PC-9 (cell line): ENCODE measurements around the gene ZSWIM3. TPM values are rescaled to one million over a fixed set of nuclear protein-coding genes. Genes with fewer than 3 reads are reported as not detected.
A peak's percentile ranks its signal among the peaks of the same experiment; 100 is the strongest.
"Not testable (repeated sequence)": the region's sequence is repeated elsewhere in the genome, so short reads cannot be mapped to it uniquely, and the experiment has no call there.

Experiments used
- BruUV-seq: library from RNA; stranded (reverse); fragments of 400-500 nt; replicated peaks from 2 replicates; lab custom pipeline; 2021; lab: Mats Ljungman, UMichigan
- CTCF ChIA-PET: fragments of 300-600 bp; sonication (Branson Sonifier 250); formaldehyde crosslinking; loops from one replicate; lab custom pipeline; 2022; ENCODE audit warnings: antibody characterized with exemption; lab: Charles Lee
- POLR2A ChIA-PET: fragments of 300-600 bp; sonication (Branson Sonifier 250); formaldehyde crosslinking; loops from one replicate; lab custom pipeline; 2022; ENCODE audit warnings: antibody characterized with exemption; ENCODE audit not compliant: unreplicated experiment; lab: Charles Lee
- DNase-seq, 2 experiments: peaks; one replicate each; pipeline versions ENCODE4 v3.0.0 to v3.0.0-alpha.2; 2015 to 2022; ENCODE audit warnings: mixed read lengths in 1 of 2
- H2AFZ ChIP-seq: fragments of 200-600 bp; sonication (generic); 2 replicates; pipeline ENCODE4 v1.8.1; 2017; ENCODE audit warnings: antibody characterized with exemption
- H3F3A ChIP-seq: fragments of 200-600 bp; sonication (generic); 2 replicates; pipeline ENCODE4 v1.8.1; 2017; ENCODE audit warnings: antibody characterized with exemption, mild to moderate bottlenecking, low read depth; ENCODE audit not compliant: insufficient read depth
- H3K27ac ChIP-seq: fragments of 200-600 bp; sonication (generic); 2 replicates; pipeline ENCODE4 v1.6.1; 2016; ENCODE audit warnings: mixed run types
- H3K27me3 ChIP-seq: fragments of 200-600 bp; sonication (generic); 2 replicates; pipeline ENCODE4 v1.6.1; 2016; ENCODE audit warnings: low read depth, mixed run types; ENCODE audit not compliant: insufficient read depth
- H3K36me3 ChIP-seq: fragments of 200-600 bp; sonication (generic); 2 replicates; pipeline ENCODE4 v1.6.1; 2016; ENCODE audit warnings: low read depth, mixed run types
- H3K4me1 ChIP-seq: fragments of 200-600 bp; sonication (generic); replicated peaks from 2 replicates; pipeline ENCODE4 v1.6.1; 2016; ENCODE audit warnings: mixed run types; ENCODE audit not compliant: insufficient read depth
- H3K4me2 ChIP-seq: fragments of 200-600 bp; sonication (generic); 2 replicates; pipeline ENCODE4 v1.6.1; 2017; ENCODE audit warnings: mixed run types
- H3K4me3 ChIP-seq: fragments of 200-600 bp; sonication (generic); 2 replicates; pipeline ENCODE4 v1.6.1; 2016; ENCODE audit warnings: mixed run types
- H3K79me2 ChIP-seq: fragments of 200-600 bp; sonication (generic); 2 replicates; pipeline ENCODE4 v1.6.1; 2017; ENCODE audit warnings: low read depth, mixed run types
- H3K9me2 ChIP-seq: fragments of 200-600 bp; sonication (generic); 2 replicates; pipeline ENCODE4 v1.8.1; 2017; ENCODE audit warnings: mild to moderate bottlenecking; ENCODE audit not compliant: insufficient read depth
- H3K9me3 ChIP-seq: fragments of 200-600 bp; sonication (generic); 2 replicates; pipeline ENCODE4 v1.8.1; 2016; ENCODE audit warnings: low read depth; ENCODE audit not compliant: insufficient read depth
- H4K20me1 ChIP-seq: fragments of 200-600 bp; sonication (generic); 2 replicates; pipeline ENCODE4 v1.8.1; 2017; ENCODE audit not compliant: insufficient read depth
- EZH2 ChIP-seq: fragments of 200-600 bp; sonication (generic); IDR thresholded peaks from 2 replicates; pipeline ENCODE4 v1.8.0; 2017; ENCODE audit warnings: antibody characterized with exemption, low read depth
- intact Hi-C: fragments of 100-400 bp; cut with micrococcal nuclease; formaldehyde crosslinking; loops from one replicate; pipeline ENCODE4 v1.10.0; 2022; ENCODE audit not compliant: unreplicated experiment
- total RNA-seq: library from RNA; stranded (reverse); gene quantifications from 2 replicates; pipeline ENCODE4 v1.2.3, GENCODE V29; 2021
- TF ChIP-seq, protein P1 (sequence below): fragments of 200-600 bp; sonication (generic); conservative IDR thresholded peaks from 2 replicates; pipeline ENCODE4 v1.6.1; 2017; ENCODE audit warnings: mixed run types, antibody characterized with exemption, mild to moderate bottlenecking, moderate library complexity

ZSWIM3 gene
- total RNA-seq, 1 experiment from 2014 or later, result 2.7 TPM

DNA sequence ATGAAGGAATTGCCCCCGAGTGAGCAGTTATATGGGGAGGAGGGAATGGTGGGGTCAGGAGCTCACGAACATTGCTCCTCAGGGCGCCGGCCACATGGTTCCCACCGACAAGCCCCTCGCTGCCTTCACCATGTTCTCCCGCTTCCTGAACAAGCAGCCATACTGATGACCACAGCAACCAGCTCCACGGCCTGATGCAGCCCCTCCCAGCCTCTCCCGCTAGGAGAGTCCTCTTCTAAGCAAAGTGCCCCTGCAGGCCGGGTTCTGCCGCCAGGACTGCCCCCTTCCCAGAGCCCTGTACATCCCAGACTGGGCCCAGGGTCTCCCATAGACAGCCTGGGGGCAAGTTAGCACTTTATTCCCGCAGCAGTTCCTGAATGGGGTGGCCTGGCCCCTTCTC is 40.9 kb downstream of the ZSWIM3 start:
- H3K9me2 ChIP-seq, result no peaks in the 10 kb centered on the region
- H3K27me3 ChIP-seq, result no peaks in the 10 kb centered on the region
- intact Hi-C loops, result no loop called here
- no peaks in the 10 kb centered on the region for H3K4me1 ChIP-seq
- no peak for DNase-seq
- peaks cover 5% of the 10 kb centered on the region; the same call in 1 of the 2 replicates for H3K79me2 ChIP-seq
- TSS peak; percentile 9 for BruUV-seq
- H3K27ac ChIP-seq, result no peak overlapping the region
- peaks cover 44% of the 10 kb centered on the region for H3F3A ChIP-seq
- CTCF ChIA-PET, result interaction anchor here (0.5 kb wide), 1 partner anchor 73 kb away, joined by 8 read pairs; no protein-coding TSS in a partner anchor
- peaks cover 22% of the 10 kb centered on the region for H3K36me3 ChIP-seq
- no peak overlapping the region for H3K4me2 ChIP-seq
- POLR2A ChIA-PET, result no interaction called here
- H2AFZ ChIP-seq, result no peak overlapping the region
- TF ChIP-seq, protein P1, sequence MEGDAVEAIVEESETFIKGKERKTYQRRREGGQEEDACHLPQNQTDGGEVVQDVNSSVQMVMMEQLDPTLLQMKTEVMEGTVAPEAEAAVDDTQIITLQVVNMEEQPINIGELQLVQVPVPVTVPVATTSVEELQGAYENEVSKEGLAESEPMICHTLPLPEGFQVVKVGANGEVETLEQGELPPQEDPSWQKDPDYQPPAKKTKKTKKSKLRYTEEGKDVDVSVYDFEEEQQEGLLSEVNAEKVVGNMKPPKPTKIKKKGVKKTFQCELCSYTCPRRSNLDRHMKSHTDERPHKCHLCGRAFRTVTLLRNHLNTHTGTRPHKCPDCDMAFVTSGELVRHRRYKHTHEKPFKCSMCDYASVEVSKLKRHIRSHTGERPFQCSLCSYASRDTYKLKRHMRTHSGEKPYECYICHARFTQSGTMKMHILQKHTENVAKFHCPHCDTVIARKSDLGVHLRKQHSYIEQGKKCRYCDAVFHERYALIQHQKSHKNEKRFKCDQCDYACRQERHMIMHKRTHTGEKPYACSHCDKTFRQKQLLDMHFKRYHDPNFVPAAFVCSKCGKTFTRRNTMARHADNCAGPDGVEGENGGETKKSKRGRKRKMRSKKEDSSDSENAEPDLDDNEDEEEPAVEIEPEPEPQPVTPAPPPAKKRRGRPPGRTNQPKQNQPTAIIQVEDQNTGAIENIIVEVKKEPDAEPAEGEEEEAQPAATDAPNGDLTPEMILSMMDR, result no peak
- TF ChIP-seq EZH2, result no peak
- no peaks in the 10 kb centered on the region for H3K9me3 ChIP-seq
- no peaks in the 10 kb centered on the region for H4K20me1 ChIP-seq
- H3K4me3 ChIP-seq, result no peak overlapping the region

DNA sequence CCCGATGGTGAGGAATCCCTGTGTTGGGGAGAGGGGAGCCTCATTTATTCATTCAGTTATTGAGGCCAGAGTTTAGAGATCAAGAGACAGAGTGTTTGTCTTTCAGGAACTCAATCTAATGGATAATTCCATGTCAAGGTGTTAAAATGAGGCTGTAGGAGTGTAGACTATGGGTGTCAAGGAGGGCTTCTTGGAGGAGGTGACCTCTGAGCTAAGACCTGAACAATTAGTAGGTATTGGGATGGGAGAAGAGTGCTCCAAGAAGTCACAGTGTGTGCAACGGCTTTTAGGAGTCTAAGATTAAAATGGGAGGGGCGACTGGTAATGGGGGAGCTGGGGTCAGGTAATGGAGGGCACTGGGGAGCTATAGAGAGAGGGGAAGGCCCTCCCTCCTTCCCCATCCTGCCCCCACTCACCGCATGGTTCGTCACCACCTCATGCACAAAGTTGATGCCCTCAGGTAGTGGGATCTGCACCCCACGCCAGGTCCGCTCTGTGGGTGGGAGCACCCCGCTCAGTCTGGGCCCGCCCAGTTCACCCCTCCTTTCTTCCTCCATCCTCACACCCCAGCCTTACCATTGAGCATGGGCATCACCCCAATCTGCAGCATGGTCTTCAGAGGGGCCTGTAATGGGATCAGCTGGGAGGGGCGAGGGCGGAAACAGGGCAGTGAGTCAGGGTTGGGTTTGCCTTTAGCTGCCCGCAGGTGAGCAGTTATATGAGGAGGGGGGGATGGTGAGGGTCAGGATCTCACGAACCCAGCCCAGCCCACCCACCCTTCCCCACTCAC is 41.8 kb downstream of the ZSWIM3 start:
- no peak overlapping the region for H3K4me2 ChIP-seq
- DNase-seq, result no peak
- H2AFZ ChIP-seq, result no peak overlapping the region
- H3K9me3 ChIP-seq, result no peaks in the 10 kb centered on the region
- intact Hi-C loops, result no loop called here
- no peaks in the 10 kb centered on the region for H3K4me1 ChIP-seq
- H4K20me1 ChIP-seq, result no peaks in the 10 kb centered on the region
- TF ChIP-seq, protein P1, result no peak
- no peak for TF ChIP-seq EZH2
- no peaks in the 10 kb centered on the region for H3K9me2 ChIP-seq
- no peak overlapping the region for H3K4me3 ChIP-seq
- peaks cover 19% of the 10 kb centered on the region for H3K36me3 ChIP-seq
- ChIA-PET POLR2A (interaction anchor here (0.6 kb wide), 1 partner anchor 17 kb away, joined by 4 read pairs; no protein-coding TSS in a partner anchor), CTCF (no interaction called here)
- no TSS peak for BruUV-seq
- no peak overlapping the region for H3K27ac ChIP-seq
- H3F3A ChIP-seq, result peaks cover 45% of the 10 kb centered on the region
- no peaks in the 10 kb centered on the region for H3K27me3 ChIP-seq
- peaks cover 2% of the 10 kb centered on the region; the same call in 1 of the 2 replicates for H3K79me2 ChIP-seq

DNA sequence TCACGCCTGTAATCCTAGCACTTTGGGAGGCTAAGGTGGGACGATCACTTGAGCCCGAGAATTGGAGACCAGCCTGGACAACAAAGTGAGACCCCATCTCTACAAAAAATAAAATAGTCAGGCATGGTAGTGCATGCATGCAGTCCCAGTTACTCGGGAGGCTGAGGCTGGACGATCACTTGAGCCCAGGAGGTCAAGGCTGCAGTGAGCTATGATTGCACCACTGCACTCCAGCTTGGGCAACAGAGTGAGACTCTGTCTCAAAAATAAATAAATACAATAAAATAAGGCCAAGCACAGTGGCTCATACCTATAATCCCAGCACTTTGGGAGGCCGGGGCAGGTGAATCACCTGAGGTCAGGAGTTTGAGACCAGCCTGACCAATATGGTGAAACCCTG is 43.9 kb downstream of the ZSWIM3 start:
- H3K27me3 ChIP-seq, H3K4me2 ChIP-seq, DNase-seq, H3K9me3 ChIP-seq, H4K20me1 ChIP-seq, H3K9me2 ChIP-seq, H3K79me2 ChIP-seq, H3K27ac ChIP-seq, intact Hi-C loops, H3K4me3 ChIP-seq, BruUV-seq, H2AFZ ChIP-seq, CTCF ChIA-PET: not testable (repeated sequence)
- H3K36me3 ChIP-seq, result peaks cover 25% of the 10 kb centered on the region
- H3F3A ChIP-seq, result peaks cover 46% of the 10 kb centered on the region
- POLR2A ChIA-PET, result interaction anchor here (0.9 kb wide), 1 partner anchor 34 kb away, joined by 4 read pairs; no protein-coding TSS in a partner anchor
- peaks cover 15% of the 10 kb centered on the region for H3K4me1 ChIP-seq
